Mesendoderm (in vitro differentiated cells): Measurements from ENCODE around the gene NHERF1.
A peak's percentile ranks its signal among the peaks of the same experiment; 100 is the strongest.

Experiments
- DNase-seq: peaks from one replicate; pipeline ENCODE4 v3.0.0; 2013
- H2AK5ac ChIP-seq: 2 replicates; pipeline ENCODE4 v1.6.1; 2013; ENCODE audit warnings: low read length, inconsistent platforms
- H2BK120ac ChIP-seq: 2 replicates; pipeline ENCODE4 v1.6.1; 2013; ENCODE audit warnings: low read depth, mild to moderate bottlenecking, low read length, moderate library complexity, mixed read lengths
- H2BK15ac ChIP-seq: replicated peaks from 2 replicates; pipeline ENCODE4 v1.6.1; 2013; ENCODE audit warnings: low read depth, mild to moderate bottlenecking, moderate library complexity
- H2BK5ac ChIP-seq: 2 replicates; pipeline ENCODE4 v1.6.1; 2013; ENCODE audit warnings: low read length, inconsistent platforms
- H3K18ac ChIP-seq: 2 replicates; pipeline ENCODE4 v1.6.1; 2013; ENCODE audit warnings: mild to moderate bottlenecking, low read length, mixed read lengths
- H3K23ac ChIP-seq: one replicate; pipeline ENCODE4 v1.6.1; 2013; ENCODE audit warnings: low read length
- H3K27ac ChIP-seq: 2 replicates; pipeline ENCODE4 v1.5.1; 2013; ENCODE audit warnings: low read depth, mild to moderate bottlenecking, inconsistent platforms, low read length, moderate library complexity
- H3K27me3 ChIP-seq: 2 replicates; pipeline ENCODE4 v1.6.1; 2013; ENCODE audit warnings: low read length, control low read depth, mild to moderate bottlenecking, inconsistent platforms; ENCODE audit not compliant: insufficient read depth, poor library complexity
- H3K36me3 ChIP-seq: 2 replicates; pipeline ENCODE4 v1.6.1; 2013; ENCODE audit warnings: low read length, inconsistent platforms; ENCODE audit not compliant: control insufficient read depth, insufficient read depth
- H3K4ac ChIP-seq: one replicate; pipeline ENCODE4 v1.6.1; 2013; ENCODE audit warnings: low read depth, mild to moderate bottlenecking, low read length, moderate library complexity
- H3K4me1 ChIP-seq: 2 replicates; pipeline ENCODE4 v1.6.1; 2013; ENCODE audit warnings: low read depth, low read length, inconsistent platforms; ENCODE audit not compliant: control insufficient read depth
- H3K4me2 ChIP-seq: 2 replicates; pipeline ENCODE4 v1.6.1; 2013; ENCODE audit warnings: low read length
- H3K4me3 ChIP-seq: 2 replicates; pipeline ENCODE4 v1.5.1; 2013; ENCODE audit warnings: mild to moderate bottlenecking, low read length
- H3K56ac ChIP-seq: one replicate; pipeline ENCODE4 v1.6.1; 2013; ENCODE audit warnings: low read length
- H3K79me1 ChIP-seq: 2 replicates; pipeline ENCODE4 v1.6.1; 2013; ENCODE audit warnings: low read length, inconsistent platforms
- H3K79me2 ChIP-seq: 2 replicates; pipeline ENCODE4 v1.6.1; 2013; ENCODE audit warnings: mild to moderate bottlenecking, low read length; ENCODE audit not compliant: control insufficient read depth, insufficient read depth
- H3K9ac ChIP-seq: 2 replicates; pipeline ENCODE4 v1.6.1; 2013; ENCODE audit warnings: low read length, inconsistent platforms
- H4K5ac ChIP-seq: one replicate; pipeline ENCODE4 v1.6.1; 2013; ENCODE audit warnings: low read length
- H4K8ac ChIP-seq: one replicate; pipeline ENCODE4 v1.6.1; 2013; ENCODE audit warnings: low read depth, mild to moderate bottlenecking, control low read depth, low read length, moderate library complexity
- WGBS: extraction: QIAGEN DNeasy Blood & Tissue Kit; methylation state at CpG from one replicate; pipeline ENCODE4 v1.1.7; 2013; ENCODE audit warnings: low lambda C conversion rate, missing lambda C conversion rate; ENCODE audit not compliant: insufficient coverage; ENCODE audit errors: extremely low coverage; 5-methylcytosine and 5-hydroxymethylcytosine counted together

The NHERF1 gene

GRCh38 chr17:74752415-74752814 is 4.0 kb downstream of the NHERF1 start:
- Histone ChIP-seq H2BK15ac (no peak overlapping the region), H3K79me2 (peaks cover 67% of the 10 kb centered on the region), H3K56ac (no peak overlapping the region), H3K23ac (no peak overlapping the region), H3K4ac (no peak overlapping the region), H3K9ac (no peak overlapping the region), H3K27me3 (no peaks in the 10 kb centered on the region), H3K79me1 (peaks cover 33% of the 10 kb centered on the region), H2AK5ac (no peak overlapping the region), H2BK120ac (no peak overlapping the region), H3K36me3 (no peaks in the 10 kb centered on the region), H3K4me2 (no peak overlapping the region), H2BK5ac (no peak overlapping the region), H3K18ac (no peak overlapping the region), H4K5ac (no peak overlapping the region), H3K4me1 (peaks cover 20% of the 10 kb centered on the region), H3K4me3 (no peak overlapping the region), H4K8ac (no peak overlapping the region), H3K27ac (no peak overlapping the region)
- no CpG with 5 or more reads among the region's 9 CpGs for WGBS
- DNase-seq, result no peak

GRCh38 chr17:74752822-74753401 is 4.5 kb downstream of the NHERF1 start:
- no CpG with 5 or more reads among the region's 7 CpGs for WGBS
- no peak for DNase-seq
- Histone ChIP-seq H3K4me1 (peaks cover 19% of the 10 kb centered on the region), H3K79me2 (peaks cover 72% of the 10 kb centered on the region), H3K4me3 (no peak overlapping the region), H3K79me1 (peaks cover 38% of the 10 kb centered on the region), H3K36me3 (no peaks in the 10 kb centered on the region), H3K23ac (no peak overlapping the region), H2BK120ac (no peak overlapping the region), H3K56ac (no peak overlapping the region), H2BK5ac (no peak overlapping the region), H3K4ac (no peak overlapping the region), H3K4me2 (no peak overlapping the region), H2BK15ac (no peak overlapping the region), H4K8ac (no peak overlapping the region), H3K18ac (no peak overlapping the region), H2AK5ac (no peak overlapping the region), H3K27ac (no peak overlapping the region), H4K5ac (no peak overlapping the region), H3K27me3 (no peaks in the 10 kb centered on the region), H3K9ac (no peak overlapping the region)

- Histone ChIP-seq H3K36me3 (no peaks in the 10 kb centered on the region), H3K4me3 (no peak overlapping the region), H2BK120ac (no peak overlapping the region), H3K9ac (no peak overlapping the region), H2BK5ac (no peak overlapping the region), H2BK15ac (no peak overlapping the region), H2AK5ac (no peak overlapping the region), H3K4me2 (no peak overlapping the region), H3K56ac (no peak overlapping the region), H3K79me1 (peaks cover 46% of the 10 kb centered on the region), H3K4me1 (peaks cover 26% of the 10 kb centered on the region), H3K23ac (no peak overlapping the region), H3K18ac (no peak overlapping the region), H3K79me2 (peaks cover 75% of the 10 kb centered on the region), H3K27me3 (no peaks in the 10 kb centered on the region), H3K4ac (no peak overlapping the region), H3K27ac (no peak overlapping the region), H4K5ac (no peak overlapping the region), H4K8ac (no peak overlapping the region)
- no CpG with 5 or more reads among the region's 3 CpGs for WGBS
- no peak for DNase-seq
These were observed 6.4 kb downstream of the NHERF1 start for GRCh38 chr17:74754832-74755231.

GRCh38 chr17:74755533-74755932 is 7.1 kb downstream of the NHERF1 start:
- DNase-seq, result no peak
- H2BK15ac ChIP-seq, result no peak overlapping the region
- no peak overlapping the region for H3K18ac ChIP-seq
- no peak overlapping the region for H2AK5ac ChIP-seq
- peaks cover 26% of the 10 kb centered on the region for H3K4me1 ChIP-seq
- no peak overlapping the region for H3K27ac ChIP-seq
- H3K9ac ChIP-seq, result no peak overlapping the region
- H3K56ac ChIP-seq, result no peak overlapping the region
- no peak overlapping the region for H3K4me2 ChIP-seq
- no peak overlapping the region for H2BK120ac ChIP-seq
- no peak overlapping the region for H4K8ac ChIP-seq
- no CpG with 5 or more reads among the region's 8 CpGs for WGBS
- H3K4ac ChIP-seq, result no peak overlapping the region
- H3K23ac ChIP-seq, result no peak overlapping the region
- peaks cover 73% of the 10 kb centered on the region for H3K79me2 ChIP-seq
- H3K79me1 ChIP-seq, result peaks cover 46% of the 10 kb centered on the region
- H3K4me3 ChIP-seq, result no peak overlapping the region
- H3K27me3 ChIP-seq, result no peaks in the 10 kb centered on the region
- H2BK5ac ChIP-seq, result no peak overlapping the region
- H4K5ac ChIP-seq, result no peak overlapping the region
- H3K36me3 ChIP-seq, result no peaks in the 10 kb centered on the region

GRCh38 chr17:74756891-74757290 is 8.5 kb downstream of the NHERF1 start:
- peaks cover 20% of the 10 kb centered on the region for H3K4me1 ChIP-seq
- DNase-seq, result no peak
- no peaks in the 10 kb centered on the region for H3K36me3 ChIP-seq
- H3K18ac ChIP-seq, result no peak overlapping the region
- H4K8ac ChIP-seq, result no peak overlapping the region
- H3K27me3 ChIP-seq, result no peaks in the 10 kb centered on the region
- H3K23ac ChIP-seq, result no peak overlapping the region
- no peak overlapping the region for H3K4ac ChIP-seq
- no CpG with 5 or more reads among the region's 3 CpGs for whole genome bisulfite sequencing
- H3K56ac ChIP-seq, result peak overlapping the region; percentile 22
- H2BK120ac ChIP-seq, result no peak overlapping the region
- H3K4me3 ChIP-seq, result no peak overlapping the region
- no peak overlapping the region for H3K4me2 ChIP-seq
- H3K27ac ChIP-seq, result no peak overlapping the region
- H2BK5ac ChIP-seq, result no peak overlapping the region
- H4K5ac ChIP-seq, result no peak overlapping the region
- no peak overlapping the region for H3K9ac ChIP-seq
- peaks cover 71% of the 10 kb centered on the region for H3K79me2 ChIP-seq
- peaks cover 51% of the 10 kb centered on the region for H3K79me1 ChIP-seq
- no peak overlapping the region for H2AK5ac ChIP-seq
- H2BK15ac ChIP-seq, result no peak overlapping the region

GRCh38 chr17:74757502-74757901 is 9.1 kb downstream of the NHERF1 start:
- Histone ChIP-seq H3K18ac (no peak overlapping the region), H2AK5ac (no peak overlapping the region), H3K27me3 (no peaks in the 10 kb centered on the region), H3K79me1 (peaks cover 52% of the 10 kb centered on the region), H2BK5ac (no peak overlapping the region), H3K79me2 (peaks cover 66% of the 10 kb centered on the region), H3K36me3 (no peaks in the 10 kb centered on the region), H2BK120ac (no peak overlapping the region), H3K56ac (peak overlapping the region; percentile 49), H3K4ac (no peak overlapping the region), H4K5ac (no peak overlapping the region), H3K27ac (no peak overlapping the region), H3K23ac (peak overlapping the region; percentile 24), H3K4me2 (no peak overlapping the region), H3K9ac (no peak overlapping the region), H3K4me3 (no peak overlapping the region), H2BK15ac (no peak overlapping the region), H3K4me1 (peaks cover 19% of the 10 kb centered on the region), H4K8ac (no peak overlapping the region)
- WGBS, result no CpG with 5 or more reads among the region's 3 CpGs
- no peak for DNase-seq
